GM12801 (cell line): ENCODE measurements around the gene CDT1.

Experiments used
- CTCF ChIP-seq: IDR thresholded peaks from one replicate; pipeline ENCODE4 v1.5.1; 2011; ENCODE audit warnings: control low read depth; ENCODE audit not compliant: insufficient read length; ENCODE audit errors: extremely low read depth

CDT1 gene

GRCh38 chr16:88842308-88842756 is 38.7 kb downstream of the CDT1 start:
- no peak for TF ChIP-seq CTCF

GRCh38 chr16:88842806-88843205 is 39.2 kb downstream of the CDT1 start:
- no peak for TF ChIP-seq CTCF

GRCh38 chr16:88843256-88843655 is 39.7 kb downstream of the CDT1 start:
- TF ChIP-seq CTCF, result no peak

DNA sequence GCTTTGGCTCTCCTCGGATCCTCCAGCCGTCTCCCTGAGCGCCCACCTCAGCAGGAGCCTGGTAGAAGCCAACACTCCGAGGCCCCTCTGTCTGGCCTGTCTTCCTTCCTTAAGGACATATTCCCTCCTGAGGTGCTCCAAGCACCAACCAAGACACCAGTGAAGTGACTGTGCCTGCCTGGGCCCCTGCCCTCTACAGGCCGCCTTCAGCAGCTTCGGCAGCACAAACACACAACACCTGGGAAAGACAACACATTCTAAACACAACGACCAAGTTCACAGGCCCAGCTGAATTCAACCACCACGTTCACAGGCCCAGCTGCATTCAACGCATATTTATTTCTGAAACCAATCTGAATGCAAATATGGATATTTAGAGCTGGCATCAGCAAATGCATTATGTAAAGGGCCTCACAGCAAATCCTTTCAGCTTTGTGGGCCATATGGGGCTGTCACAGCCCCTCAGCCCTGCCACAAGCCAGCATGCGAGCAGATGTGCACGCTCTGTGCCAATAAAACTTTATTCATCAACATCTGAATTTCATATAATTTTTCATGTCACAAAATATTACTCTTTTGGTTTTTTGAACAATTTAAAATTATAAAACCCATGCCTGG is 40.9 kb downstream of the CDT1 start:
- TF ChIP-seq CTCF, result no peak

DNA sequence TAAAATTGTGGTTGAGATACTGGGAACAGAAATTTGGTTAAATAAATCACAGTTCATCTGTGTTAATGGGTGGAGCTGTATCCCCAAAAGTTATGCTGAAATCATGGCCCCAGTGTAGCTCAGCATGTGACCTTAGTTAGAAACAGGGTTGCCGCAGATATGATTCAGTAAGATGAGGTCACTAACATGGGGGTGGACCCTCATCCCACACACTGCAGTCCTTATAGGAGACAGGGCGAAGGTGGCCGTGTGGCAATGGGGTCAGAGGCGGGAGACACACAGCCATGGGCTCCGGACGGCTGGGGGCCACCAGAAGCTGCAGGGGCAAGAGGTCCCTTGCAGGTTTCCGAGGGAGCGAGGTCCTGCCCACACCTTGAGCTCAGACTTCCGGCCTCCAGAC is 42.5 kb downstream of the CDT1 start:
- no peak for TF ChIP-seq CTCF

DNA sequence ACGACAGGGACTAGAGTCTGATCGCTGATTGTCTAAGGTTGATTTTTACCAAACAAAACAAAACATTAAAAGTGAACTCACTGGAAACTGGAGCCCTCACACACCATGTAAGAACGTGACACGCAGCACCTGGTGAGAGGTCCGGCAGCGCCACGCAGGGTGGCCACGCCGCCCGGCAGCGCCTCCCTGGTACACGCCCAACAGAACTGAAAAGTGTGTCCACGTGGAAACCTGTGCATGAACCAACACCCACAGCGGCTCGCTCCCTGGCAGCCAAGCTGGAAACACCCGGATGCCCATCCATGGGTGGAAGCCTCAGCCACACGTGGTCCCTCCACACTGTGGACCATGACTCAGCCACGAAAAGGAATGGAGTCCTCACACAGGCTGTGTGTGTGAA is 44.1 kb downstream of the CDT1 start:
- no peak for TF ChIP-seq CTCF

DNA sequence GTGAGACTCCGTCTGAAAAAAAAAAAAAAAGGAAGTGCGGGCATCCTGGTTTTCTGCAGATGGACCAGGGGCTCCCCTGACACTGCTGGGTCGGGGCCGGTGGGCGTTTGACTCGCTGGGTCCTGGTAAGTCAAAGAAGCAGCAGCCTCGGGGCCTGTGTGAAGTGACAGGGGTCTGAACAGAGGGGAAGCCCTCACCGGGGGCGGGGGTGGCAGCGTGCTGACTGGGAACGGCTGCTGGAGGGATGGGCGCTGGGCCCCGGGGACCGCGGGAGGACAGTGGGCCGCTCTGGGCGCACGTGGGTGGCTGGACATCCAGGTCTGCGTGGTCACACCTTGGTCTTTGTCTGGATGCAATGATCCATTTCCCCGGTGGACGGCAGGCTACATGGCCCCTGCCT is 45.0 kb downstream of the CDT1 start:
- TF ChIP-seq CTCF, result no peak

DNA sequence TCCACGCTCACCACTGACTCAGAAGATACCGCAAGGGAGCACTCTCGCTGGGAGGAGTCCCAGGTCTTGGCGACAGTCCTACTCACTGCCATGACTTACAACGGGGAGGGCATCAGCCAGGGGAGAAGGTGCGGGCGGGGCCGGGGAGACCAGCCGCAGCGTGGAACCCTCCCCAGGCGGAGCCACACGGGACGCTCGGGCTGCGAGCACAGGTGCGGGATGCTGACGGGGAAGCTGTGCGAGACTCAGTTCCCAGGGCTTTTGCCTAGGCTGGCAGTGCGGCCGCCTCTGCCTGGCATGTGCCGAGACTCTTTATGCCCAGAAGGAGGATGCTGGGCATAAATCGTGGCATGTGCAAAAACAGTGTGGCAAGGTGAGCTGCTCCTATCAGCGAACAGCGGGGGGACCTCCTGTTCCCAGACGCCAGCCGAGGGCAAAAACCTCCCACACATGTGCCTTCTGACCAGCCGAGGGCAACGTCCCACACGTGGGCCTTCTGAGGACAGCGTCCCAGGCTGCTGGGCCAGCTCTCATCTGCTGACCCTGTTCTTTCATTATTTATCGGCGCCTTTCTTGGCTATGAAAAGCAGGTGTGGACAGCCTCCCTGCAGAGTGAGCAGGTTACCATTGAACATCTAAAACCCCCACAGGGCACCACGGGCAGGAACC is 47.1 kb downstream of the CDT1 start:
- TF ChIP-seq CTCF, result no peak
